Body of pancreas (tissue), 4 donors: ENCODE data around the gene PRPH2.

Source experiments
- POLR2A ChIP-seq, 3 donors: fragments of 450-650 bp; IDR thresholded peaks; one replicate each; pipeline ENCODE4 v1.6.1; 2016; ENCODE audit warnings: antibody characterized with exemption in 3 of 3, mild to moderate bottlenecking in 2 of 3
- TF ChIP-seq, protein P1 (sequence below), 7 experiments: fragments of 450-650 bp in 4 of 7; fragments of 200-600 bp in 3 of 7; sonication (generic) in 3 of 7; IDR thresholded peaks; one replicate each; pipeline ENCODE4 v1.5.1; 2016 to 2019; ENCODE audit warnings: antibody characterized with exemption in 7 of 7

GRCh38 chr6:42697268-42697655 is 25.1 kb downstream of the PRPH2 start:
- no peak for TF ChIP-seq POLR2A (IDR thresholded peaks at IDR 0.05)
- TF ChIP-seq, protein P1, sequence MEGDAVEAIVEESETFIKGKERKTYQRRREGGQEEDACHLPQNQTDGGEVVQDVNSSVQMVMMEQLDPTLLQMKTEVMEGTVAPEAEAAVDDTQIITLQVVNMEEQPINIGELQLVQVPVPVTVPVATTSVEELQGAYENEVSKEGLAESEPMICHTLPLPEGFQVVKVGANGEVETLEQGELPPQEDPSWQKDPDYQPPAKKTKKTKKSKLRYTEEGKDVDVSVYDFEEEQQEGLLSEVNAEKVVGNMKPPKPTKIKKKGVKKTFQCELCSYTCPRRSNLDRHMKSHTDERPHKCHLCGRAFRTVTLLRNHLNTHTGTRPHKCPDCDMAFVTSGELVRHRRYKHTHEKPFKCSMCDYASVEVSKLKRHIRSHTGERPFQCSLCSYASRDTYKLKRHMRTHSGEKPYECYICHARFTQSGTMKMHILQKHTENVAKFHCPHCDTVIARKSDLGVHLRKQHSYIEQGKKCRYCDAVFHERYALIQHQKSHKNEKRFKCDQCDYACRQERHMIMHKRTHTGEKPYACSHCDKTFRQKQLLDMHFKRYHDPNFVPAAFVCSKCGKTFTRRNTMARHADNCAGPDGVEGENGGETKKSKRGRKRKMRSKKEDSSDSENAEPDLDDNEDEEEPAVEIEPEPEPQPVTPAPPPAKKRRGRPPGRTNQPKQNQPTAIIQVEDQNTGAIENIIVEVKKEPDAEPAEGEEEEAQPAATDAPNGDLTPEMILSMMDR (IDR thresholded peaks at IDR 0.05): no peak
